Measurements from ENCODE around the gene VPS9D1.

DNA sequence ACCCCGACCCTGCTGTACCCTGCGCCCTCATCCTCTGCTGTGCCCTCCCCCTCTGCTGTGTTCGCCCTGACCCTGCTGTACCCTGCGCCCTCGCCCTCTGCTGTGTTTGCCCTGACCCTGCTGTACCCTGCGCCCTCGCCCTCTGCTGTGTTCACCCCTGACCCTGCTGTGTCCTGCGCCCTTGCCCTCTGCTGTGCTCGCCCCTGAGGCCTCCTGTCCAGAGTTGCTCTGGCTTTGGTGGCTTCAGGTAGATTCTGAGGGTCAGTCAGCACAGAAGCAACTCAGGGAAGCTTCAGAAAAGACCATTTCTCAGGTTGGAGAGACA, 12.2 kb upstream of the VPS9D1 start:
- TF ChIP-seq, protein P1, sequence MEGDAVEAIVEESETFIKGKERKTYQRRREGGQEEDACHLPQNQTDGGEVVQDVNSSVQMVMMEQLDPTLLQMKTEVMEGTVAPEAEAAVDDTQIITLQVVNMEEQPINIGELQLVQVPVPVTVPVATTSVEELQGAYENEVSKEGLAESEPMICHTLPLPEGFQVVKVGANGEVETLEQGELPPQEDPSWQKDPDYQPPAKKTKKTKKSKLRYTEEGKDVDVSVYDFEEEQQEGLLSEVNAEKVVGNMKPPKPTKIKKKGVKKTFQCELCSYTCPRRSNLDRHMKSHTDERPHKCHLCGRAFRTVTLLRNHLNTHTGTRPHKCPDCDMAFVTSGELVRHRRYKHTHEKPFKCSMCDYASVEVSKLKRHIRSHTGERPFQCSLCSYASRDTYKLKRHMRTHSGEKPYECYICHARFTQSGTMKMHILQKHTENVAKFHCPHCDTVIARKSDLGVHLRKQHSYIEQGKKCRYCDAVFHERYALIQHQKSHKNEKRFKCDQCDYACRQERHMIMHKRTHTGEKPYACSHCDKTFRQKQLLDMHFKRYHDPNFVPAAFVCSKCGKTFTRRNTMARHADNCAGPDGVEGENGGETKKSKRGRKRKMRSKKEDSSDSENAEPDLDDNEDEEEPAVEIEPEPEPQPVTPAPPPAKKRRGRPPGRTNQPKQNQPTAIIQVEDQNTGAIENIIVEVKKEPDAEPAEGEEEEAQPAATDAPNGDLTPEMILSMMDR (conservative IDR thresholded peaks at IDR 0.05 in 1 of 2, IDR thresholded peaks at IDR 0.05 in 1 of 2; ENCODE audit: extremely low read depth in 1 of 2, insufficient read depth in 1 of 2, low read depth in 1 of 2, low read length in 2 of 2): no peak
- no peak for TF ChIP-seq EZH2 (IDR thresholded peaks at IDR 0.05; ENCODE audit: borderline replicate concordance, low read length)
